HCEC 1CT (cell line): ENCODE data around the gene ZC2HC1B.
"Not testable (repeated sequence)": the region's sequence is repeated elsewhere in the genome, so short reads cannot be mapped to it uniquely, and the experiment has no call there.

ENCODE experiments used
- DNase-seq: peaks from one replicate; pipeline ENCODE4 v3.0.0-alpha.2; 2017

ZC2HC1B gene, protein sequence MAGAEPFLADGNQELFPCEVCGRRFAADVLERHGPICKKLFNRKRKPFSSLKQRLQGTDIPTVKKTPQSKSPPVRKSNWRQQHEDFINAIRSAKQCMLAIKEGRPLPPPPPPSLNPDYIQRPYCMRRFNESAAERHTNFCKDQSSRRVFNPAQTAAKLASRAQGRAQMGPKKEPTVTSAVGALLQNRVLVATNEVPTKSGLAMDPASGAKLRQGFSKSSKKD

DNA sequence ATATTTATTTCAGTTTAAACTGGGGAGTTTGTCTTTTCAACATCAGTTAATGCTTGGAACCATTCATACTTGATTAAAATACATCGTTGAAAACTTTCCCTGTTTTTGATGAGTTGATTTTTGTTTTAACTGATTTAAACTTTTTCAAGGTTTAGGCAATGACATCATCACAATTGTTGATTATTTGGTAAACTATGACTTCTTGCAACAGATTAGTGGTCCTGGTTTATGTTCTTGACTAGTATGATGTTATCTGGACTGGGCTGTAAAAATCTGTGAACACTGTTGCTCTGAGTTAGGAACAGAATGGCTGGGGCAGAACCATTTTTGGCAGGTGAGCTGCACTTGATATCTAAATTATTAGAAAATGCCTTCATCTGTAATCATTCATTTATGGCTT, at the start of gene ZC2HC1B:
Gene ZC2HC1B (plus strand): TSS at position 241 of the 400 bp plus-strand sequence. CDS start 66 bp downstream, at position 307.
- no peak for DNase-seq

DNA sequence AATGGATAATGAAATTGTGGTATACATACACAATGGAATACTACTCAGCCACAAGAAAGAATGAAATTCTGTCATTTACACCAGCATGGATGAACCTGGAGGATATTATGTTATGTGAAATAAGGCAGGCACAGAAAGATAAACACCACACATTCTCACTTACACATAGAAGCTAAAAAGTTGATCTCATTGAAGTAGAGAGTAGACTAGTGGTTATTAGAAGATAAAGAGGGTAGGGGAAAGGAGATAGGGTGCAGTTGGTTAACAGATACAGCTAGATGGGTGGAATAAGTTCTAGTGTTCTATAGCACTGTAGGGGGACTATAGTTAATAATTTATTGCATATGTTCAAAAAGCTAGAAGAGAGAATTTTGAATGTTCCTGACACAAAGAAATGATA, 46.7 kb upstream of the ZC2HC1B start:
- DNase-seq: no peak

DNA sequence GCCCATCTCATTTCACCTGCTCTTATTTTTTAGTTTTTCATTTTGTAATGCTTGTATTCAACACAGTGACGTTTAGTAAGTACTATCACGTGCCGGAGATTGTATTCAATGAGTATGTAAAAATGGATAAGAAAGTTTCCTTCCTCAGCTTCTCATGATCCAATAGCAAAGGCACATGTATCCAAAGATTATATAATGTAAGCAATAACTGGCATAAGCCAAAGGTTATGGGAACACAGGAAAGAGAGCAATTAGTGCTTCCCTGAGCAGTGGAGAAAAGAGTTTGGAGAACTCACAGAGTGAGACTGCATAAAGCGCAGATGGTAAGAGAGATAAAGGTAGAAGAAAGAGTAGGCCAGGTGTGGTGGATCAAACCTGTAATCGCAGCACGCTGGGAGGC, 42.9 kb upstream of the ZC2HC1B start:
- no peak for DNase-seq

DNA sequence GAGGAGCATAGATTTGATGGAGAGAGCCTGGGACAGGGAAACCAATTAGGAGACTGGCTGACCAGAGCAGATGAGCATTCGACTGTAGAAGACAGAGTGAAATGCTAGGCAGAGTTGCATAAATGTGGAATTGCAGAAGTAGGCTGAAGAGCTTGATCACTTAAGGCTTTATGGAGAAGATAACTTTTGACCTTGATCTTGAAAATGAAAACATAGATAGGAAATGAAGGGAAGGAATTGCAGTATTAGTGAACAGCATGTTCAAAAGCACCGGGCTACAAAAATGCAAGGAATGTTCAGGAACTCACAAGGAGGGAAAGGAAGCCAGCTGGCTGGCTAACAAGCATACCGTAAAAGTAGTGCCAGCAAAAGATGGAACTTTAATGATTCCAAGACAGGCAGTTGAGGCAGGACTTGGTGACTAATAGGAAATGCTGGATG, 41.7 kb upstream of the ZC2HC1B start:
- peak; percentile 6 for DNase-seq

DNA sequence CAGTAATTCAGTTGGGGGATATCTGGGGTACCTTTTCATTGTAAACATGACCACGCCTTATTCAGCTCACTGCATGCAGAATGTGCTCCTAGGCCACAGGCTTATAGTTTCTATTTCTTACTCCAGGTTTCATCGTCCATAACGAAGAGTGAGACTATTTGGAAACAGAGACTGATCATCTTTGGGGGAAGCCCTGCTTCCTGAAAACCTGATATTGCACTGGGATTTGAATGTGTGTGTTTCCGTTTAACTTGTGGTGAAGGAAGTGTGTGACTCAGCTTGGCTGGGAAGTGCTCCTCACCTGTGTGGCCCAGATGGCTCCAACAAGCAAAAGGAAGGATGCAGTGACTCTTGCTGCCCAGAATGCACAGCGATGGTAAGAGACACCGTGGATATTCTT, 40.7 kb upstream of the ZC2HC1B start:
- DNase-seq: no peak

DNA sequence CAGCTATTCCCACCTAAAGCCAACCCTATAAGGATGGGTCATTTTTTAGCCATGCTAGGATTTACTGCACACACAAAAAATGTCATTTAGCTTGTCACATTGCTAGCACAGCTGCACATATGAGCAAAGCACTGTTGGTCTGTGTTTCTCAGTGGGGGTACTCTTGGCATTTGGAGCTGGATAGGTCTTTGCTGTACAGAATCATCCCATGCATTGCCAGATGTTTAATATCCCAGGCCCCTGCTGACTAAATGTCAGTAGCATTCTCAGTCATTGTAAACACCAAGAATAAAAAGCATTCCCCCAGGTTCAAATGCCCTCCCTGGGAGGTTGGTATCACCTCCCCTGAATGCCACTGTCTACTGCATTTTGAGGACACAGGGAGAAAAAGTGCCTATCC, 35.7 kb upstream of the ZC2HC1B start:
- DNase-seq: no peak

DNA sequence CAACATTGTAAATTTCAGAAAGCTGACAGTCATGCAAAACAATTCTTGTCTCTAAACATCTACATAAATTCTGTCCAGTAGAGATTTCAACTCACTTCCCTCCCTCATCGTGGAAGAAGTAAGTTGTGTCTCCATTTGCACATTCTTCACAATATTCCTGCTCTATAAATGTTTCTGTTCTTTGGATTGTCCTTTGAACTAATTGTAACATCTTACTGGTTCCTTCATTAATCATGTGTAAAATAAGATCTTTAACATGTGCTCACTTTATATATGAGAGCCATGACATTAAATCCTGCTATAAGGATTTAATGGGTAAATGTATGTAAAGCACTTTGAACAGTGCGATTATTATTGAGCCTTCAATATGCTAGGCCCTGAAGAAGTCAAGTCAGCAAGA, 28.1 kb upstream of the ZC2HC1B start:
- DNase-seq: no peak

DNA sequence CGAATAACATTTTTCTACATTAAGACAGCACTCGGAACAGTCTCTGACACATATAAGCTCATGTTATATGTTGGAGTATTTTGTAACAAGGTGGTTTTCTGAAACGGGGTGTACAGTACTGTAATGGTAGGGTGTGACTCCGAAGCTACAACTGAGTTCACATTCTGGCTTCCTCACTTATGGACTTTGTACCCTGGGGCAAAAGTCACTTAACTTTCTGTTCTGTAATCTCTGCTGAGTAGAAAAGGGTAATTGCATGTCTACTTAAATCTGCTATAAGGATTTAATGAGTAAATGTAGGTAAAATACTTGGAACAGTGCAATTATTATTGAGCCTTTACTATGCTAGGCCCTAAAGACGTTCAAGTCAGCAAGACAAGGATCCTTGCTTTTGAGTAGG, 25.9 kb upstream of the ZC2HC1B start:
- DNase-seq: no peak

DNA sequence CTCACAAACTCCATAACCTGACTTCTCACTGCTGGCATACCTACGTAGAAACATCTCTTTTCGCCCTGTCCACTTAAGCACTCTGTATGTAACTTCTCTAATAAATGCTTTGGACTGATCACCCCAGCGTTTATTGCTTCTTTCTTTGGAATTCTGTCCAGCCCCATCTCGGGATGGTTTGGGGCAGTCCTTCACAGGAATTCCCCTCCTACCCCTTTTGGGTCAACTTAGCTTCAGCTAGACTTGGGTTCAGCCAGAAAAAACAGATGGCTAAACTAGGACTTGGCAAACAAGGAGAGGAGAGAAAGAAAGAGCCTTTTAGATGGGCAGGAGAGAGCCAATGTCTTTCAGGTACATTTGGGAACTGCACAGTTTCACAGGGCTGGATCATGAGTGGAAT, 25.1 kb upstream of the ZC2HC1B start:
- DNase-seq: no peak

DNA sequence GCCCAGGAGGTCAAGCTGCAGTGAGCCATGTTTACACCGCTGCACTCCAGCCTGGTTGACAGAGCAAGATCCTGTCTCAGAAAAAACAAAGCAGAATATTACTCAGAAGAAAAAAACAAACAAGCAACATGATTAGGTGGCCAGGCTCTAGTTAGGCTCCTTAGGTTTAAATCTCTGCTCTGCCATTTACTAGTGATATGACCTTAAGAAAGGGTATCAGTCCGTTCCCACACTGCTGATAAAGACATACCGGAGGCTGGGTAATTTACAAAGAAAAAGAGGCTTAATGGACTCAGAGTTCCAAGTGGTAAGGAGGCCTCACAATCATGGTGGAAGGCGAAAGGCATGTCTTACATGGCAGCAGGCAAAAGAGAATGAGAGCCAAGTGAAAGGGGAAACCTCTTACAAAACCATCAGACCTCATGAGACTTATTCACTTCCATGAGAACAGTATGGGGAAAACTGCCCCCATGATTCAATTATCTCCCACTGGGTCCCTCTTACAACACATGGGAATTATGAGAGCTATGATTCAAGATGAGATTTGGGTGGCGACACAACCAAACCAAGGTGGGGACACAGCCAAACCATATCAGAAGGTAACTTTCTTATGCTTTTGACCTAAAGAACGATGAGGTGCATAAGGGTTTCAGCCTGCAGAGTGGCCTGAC, 23.5 kb upstream of the ZC2HC1B start:
- DNase-seq: no peak

DNA sequence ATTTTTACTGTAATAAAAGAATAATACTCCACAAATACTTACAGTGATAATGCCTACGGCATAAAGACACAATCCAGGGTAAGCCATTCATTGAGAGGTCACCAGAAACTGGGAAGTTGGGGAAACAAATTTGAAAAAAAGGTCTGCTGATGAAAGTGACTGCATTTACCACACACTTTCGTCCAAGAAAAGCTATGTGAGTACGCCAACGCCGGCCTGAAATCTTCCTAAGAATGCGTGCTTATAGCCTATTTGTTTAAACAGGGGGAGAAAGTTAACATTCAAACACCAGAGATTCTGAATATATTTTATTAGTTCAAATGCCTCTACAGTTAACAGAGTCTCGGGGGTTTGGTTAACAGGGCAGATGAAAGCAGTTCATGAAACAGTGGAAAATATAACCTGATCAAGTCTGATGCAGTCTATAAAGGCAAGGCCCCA, 21.8 kb upstream of the ZC2HC1B start:
- peak; percentile 11 for DNase-seq

DNA sequence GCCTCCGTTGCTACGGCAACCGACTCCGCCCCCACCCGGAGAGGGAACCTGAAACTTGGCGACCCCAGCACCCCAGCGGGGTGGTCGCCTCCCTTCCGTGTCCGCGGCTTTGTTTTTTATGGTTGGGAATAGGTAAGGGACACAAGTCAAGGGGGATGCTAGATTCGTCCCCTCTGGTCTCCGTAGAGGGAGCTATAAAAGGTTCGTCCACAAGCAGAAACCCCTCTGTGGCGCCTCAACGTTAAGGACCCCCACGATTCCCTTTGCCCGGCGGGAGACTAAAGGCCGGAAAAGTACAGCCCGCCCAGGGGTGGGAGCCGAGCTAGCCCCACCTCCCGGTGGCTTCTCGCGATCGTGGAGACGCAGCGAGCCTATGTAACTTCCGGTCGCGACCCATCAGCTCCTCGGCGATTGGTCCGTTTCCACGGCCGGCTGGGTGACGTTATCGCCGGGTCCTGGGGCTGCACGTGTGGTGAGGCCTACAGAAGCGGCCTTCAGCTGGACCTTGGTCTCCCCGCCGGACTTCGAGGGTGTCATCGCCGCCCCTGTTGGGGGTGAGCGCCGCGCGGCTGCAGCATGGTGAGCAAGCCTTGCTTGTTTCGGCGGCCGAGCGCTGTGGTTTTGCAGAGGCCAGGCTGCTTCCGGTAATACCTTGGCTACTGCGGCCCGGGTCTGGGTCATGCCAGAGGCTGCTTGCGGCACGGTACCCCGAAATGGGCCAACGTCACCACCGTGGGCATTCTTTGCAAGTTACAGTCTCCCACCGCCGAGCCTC, 21.2 kb upstream of the ZC2HC1B start, which contains the start of gene LTV1:
Gene LTV1 (plus strand): TSS at position 437 of the 775 bp plus-strand sequence. CDS start 140 bp downstream, at position 577.
- DNase-seq: peak; percentile 95

DNA sequence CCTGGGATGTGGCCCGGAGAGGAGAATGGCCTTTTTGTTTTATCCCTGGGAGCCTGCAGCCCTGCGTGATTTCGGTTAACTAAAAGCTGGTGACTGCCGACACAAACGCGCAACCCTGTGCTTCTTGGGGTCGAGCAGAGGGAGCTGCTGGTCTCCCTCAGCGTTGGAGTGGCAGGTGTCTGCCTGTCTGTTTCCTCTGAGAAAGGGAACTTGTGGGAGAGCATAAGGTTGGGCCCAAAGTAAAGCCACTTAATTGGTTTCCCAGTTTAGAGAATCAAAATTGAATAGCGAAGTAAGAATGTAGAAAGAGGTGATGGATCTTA, 20.6 kb upstream of the ZC2HC1B start:
- DNase-seq: no peak

DNA sequence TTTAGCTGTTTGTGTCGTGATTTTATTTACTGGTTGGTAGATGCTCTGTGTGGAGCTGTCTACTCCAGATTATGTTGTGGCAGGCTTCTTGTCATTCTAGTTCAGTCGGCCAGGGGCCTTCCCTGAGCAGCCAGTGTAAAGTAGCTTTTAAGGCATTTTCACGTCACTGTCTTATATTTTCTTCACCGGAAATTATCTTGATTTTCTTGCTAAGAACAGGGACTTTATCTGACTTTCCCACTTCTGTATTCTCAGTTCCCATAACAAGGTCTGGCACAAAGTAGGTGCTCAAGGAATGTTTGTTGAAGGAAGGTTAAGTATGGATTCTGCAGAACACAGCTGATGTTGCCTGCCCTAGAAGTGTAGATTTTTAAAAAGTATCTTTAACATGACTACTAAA, 20.3 kb upstream of the ZC2HC1B start:
- DNase-seq: no peak

DNA sequence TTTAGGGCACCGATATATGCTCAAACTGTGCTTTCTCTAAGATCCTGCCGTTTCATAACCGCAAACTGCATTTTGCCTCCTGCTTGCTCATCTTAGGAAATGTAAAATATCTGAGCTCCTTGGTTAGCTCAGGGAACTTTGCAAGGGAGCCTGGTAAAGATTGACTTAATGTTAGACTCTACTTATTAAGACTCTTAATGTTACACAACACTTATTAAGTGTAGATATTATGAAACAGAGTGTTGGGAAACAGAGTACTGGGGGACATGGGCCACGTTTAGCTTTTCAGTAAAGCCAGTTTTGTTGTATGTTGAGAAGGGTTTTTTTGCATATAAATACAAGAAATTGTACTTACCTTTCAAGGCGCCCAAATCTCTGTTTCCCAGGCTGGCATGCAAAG, 19.2 kb upstream of the ZC2HC1B start:
- no peak for DNase-seq

DNA sequence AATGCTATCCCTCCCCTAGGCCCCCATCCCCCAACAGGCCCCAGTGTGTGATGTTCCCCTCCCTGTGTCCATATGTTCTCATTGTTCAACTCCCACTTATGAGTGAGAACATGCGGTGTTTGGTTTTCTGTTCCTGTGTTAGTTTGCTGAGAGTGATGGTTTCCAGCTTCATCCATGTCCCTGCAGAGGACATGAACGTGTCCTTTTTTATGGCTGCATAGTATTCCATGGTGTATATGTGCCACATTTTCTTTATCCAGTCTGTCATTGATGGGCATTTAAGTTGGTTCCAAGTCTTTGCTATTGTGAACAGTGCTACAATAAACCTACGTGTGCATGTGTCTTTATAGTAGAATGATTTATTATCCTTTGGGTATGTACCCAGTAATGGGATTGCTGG, 12.6 kb upstream of the ZC2HC1B start:
- DNase-seq: not testable (repeated sequence)

DNA sequence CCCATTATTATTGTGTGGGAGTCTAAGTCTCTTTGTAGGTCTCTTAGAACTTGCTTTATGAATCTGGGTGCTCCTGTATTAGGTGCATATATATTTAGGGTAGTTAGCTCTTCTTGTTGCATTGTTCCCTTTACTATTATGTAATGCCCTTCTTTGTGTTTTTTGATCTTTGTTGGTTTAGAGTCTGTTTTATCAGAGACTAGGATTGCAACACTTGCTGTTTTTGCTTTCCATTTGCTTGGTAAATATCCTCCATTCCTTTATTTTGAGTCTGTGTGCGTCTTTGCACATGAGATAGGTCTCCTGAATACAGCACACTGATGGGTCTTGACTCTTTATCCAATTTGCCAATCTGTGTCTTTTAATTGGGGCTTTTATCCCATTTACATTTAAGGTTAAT, 9.2 kb upstream of the ZC2HC1B start:
- not testable (repeated sequence) for DNase-seq

DNA sequence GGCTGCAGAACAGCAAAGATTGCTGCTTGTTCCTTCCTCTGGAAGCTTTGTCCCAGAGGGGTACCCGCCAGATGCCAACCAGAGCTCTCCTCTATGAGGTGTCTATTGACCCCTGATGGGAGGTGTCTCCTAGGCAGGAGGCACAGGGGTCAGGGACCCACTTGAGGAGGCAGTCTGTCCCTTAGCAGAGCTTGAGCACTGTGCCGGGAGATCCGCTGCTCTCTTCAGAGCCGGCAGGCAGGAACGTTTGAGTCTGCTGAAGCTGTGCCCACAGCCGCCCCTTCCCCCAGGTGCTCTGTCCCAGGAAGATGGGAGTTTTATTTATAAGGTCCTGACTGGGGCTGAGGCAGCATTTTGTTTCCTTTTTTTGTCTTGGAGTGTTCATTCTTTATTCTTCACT, 7.5 kb upstream of the ZC2HC1B start:
- not testable (repeated sequence) for DNase-seq

DNA sequence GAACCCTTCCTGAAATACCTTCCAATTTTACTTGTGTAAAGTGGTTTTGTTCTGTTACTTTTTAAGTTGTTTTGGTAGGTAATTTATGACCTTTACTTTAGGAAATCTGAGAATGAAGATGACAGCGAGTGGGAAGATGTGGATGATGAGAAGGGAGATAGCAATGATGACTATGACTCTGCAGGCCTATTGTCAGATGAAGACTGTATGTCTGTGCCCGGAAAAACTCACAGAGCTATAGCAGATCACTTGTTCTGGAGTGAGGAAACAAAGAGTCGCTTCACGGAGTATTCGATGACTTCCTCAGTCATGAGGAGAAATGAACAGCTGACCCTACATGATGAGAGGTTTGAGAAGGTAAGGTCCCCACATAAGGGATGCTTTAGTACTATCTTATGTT, 6.6 kb upstream of the ZC2HC1B start:
- no peak for DNase-seq

DNA sequence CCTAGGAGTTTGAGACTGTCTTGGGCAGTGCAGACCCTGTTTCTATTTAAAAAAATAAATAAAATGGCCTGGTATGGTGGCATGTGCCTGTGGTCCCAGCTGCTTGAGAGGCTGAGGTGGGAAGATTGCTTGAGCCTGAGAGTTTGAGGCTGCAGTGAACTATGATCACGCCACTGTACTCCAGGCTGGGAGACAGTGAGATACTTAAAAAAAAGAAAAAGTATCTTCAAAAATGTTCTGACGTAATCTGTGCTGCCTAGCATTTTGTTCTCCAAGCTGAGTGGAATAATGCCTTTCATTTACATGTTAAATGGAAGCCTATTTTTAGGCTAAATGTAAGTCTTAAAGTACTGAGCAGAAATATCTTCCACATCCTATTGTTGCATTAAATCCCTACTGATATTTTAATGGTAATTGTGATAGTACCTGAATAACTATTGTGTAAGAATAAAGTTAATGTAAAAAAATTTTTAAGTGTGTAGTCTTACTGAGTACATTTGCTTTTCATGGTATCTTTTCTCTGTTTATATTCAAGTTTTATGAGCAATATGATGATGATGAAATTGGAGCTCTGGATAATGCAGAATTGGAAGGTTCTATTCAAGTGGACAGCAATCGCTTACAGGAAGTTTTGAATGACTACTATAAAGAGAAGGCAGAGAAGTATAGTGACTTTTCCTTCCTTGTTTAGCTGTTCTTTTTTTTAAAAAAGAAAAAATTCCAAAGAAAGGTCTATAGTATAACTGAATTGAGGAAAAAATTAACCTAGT, 4.2 kb upstream of the ZC2HC1B start:
- DNase-seq: no peak

DNA sequence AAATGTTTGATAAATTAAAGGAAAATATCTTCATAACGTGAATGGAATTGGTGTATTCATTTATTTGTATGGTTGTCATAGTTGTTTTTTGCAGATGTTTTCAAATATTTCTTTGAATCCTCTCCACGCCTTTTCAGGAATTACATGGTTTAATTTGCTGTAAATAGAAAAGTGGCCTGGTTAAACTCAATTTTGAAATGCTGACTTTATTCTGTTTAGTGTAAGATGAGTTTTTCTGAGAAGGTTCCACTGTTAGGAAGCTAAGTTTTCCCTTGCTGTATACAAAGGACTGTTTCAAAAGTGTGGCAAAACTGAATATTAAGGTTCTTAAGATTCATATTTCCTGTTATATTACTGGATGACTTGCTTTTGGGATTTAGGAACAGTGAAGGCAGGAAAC, 503 bp upstream of the ZC2HC1B start:
- no peak for DNase-seq

DNA sequence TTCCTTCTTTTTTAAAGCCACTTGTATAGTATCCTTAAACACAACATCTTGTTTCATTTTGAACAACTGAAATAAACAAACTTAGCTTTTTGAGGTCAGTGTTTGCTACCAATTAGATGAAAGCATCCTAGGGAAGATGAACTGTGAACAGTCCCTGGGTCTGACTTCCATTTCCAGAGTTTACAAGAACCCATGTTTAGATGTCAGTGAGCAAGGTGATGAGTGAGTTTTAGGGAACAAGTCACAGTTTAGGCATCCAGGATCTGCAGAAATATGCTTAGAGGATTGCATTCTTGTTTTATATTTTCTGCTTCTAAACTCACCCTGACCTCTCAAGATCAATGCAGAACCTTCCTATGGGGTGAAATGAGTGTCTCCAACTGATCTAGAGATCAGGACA, 3.0 kb downstream of the ZC2HC1B start:
- DNase-seq: no peak

DNA sequence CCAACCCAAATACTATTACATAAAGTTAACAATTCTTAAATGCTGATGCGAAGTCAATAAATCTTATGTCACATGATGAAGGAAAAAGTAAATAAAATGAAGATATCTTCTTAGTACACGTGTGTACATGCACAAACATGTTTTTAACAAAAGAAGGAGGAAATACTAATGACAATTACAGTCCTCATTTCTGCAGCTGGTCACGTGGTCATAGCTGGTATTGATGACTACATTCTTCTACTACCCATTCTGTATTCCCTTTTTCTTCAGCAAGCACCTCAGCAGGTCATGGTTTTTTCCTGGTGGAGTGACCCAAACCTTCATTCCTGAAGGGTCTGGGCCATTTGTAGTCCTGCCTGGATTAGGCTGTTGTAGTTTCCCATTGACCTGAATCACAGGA, 4.5 kb downstream of the ZC2HC1B start:
- DNase-seq: not testable (repeated sequence)
